Neutrophil (primary cell): Measurements from ENCODE around the gene RFTN1.

ENCODE experiments used
- H3K27ac ChIP-seq: fragments of 200-600 bp; sonication (generic); 2 replicates; pipeline ENCODE4 v1.5.1; 2016; ENCODE audit warnings: mild to moderate bottlenecking, moderate library complexity
- H3K27me3 ChIP-seq: fragments of 200-600 bp; sonication (generic); 2 replicates; pipeline ENCODE4 v1.6.0; 2016; ENCODE audit warnings: mild to moderate bottlenecking
- H3K36me3 ChIP-seq: fragments of 200-600 bp; sonication (generic); 2 replicates; pipeline ENCODE4 v1.5.1; 2017
- H3K4me1 ChIP-seq, 2 experiments: fragments of 200-600 bp in 1 of 2; sonication (generic) in 1 of 2; 1 replicate in 1 of 2; 2 replicates in 1 of 2; pipeline versions ENCODE4 v1.5.1 to v1.6.1; 2013 to 2016; ENCODE audit warnings: low read depth in 1 of 2, low read length in 1 of 2, mild to moderate bottlenecking in 1 of 2, moderate library complexity in 1 of 2; ENCODE audit not compliant: control insufficient read depth in 1 of 2, insufficient read depth in 1 of 2
- H3K4me3 ChIP-seq, 2 experiments: fragments of 200-600 bp in 1 of 2; sonication (generic) in 1 of 2; 1 replicate in 1 of 2; 2 replicates in 1 of 2; pipeline ENCODE4 v1.5.1; 2013 to 2016; ENCODE audit warnings: low read depth in 1 of 2, low read length in 1 of 2, mild to moderate bottlenecking in 1 of 2, moderate library complexity in 1 of 2
- H3K9me3 ChIP-seq: fragments of 200-600 bp; sonication (generic); 2 replicates; pipeline ENCODE4 v1.5.1; 2016
- TF ChIP-seq, protein P1 (sequence below): fragments of 200-600 bp; sonication (generic); IDR thresholded peaks from 2 replicates; pipeline ENCODE4 v1.5.1; 2016; ENCODE audit warnings: antibody characterized with exemption

Gene RFTN1

DNA sequence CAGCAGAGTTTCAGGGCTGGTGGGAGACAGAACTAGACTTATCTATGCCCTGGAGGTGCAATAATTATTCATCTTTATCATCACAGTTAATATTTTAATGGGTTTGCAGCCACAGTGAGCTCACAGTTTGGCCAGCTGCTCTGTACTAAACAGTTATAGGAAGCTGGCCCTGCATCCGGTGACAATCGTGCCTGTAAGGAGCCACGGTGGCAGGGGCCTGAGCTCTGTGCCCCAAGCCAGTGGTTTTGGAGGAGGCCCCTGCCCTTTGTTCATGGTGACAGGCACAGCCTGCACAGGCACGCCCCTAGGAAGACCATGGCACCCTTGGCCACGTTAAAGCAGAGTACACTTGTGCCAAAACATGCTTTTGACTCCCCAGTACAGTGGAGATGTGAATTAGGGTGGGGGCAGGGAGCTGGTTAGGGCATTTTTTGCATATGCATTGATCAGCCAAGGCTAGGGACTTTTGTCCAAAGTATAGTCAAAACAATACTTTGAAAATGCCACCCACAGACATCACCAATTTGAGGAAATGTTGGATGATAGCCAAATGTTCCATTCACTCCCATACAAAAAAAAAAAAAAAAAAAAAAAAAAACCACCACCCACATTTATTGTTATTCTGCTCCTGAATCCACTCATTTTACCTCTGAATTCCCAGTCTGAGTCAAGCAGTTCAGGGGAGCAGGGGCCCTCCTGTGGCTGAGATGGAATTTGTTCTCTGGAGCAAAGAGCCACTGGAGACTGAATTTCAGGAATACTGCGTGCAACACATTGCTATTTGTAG lies 3.4 kb upstream of the RFTN1 start:
- Histone ChIP-seq H3K4me3 (no peak overlapping the region), H3K27ac (no peak overlapping the region), H3K27me3 (peaks cover 22% of the 10 kb centered on the region), H3K9me3 (no peaks in the 10 kb centered on the region), H3K4me1 (peaks cover 22 to 25% of the 10 kb centered on the region in 2 experiments), H3K36me3 (no peaks in the 10 kb centered on the region)
- TF ChIP-seq, protein P1, sequence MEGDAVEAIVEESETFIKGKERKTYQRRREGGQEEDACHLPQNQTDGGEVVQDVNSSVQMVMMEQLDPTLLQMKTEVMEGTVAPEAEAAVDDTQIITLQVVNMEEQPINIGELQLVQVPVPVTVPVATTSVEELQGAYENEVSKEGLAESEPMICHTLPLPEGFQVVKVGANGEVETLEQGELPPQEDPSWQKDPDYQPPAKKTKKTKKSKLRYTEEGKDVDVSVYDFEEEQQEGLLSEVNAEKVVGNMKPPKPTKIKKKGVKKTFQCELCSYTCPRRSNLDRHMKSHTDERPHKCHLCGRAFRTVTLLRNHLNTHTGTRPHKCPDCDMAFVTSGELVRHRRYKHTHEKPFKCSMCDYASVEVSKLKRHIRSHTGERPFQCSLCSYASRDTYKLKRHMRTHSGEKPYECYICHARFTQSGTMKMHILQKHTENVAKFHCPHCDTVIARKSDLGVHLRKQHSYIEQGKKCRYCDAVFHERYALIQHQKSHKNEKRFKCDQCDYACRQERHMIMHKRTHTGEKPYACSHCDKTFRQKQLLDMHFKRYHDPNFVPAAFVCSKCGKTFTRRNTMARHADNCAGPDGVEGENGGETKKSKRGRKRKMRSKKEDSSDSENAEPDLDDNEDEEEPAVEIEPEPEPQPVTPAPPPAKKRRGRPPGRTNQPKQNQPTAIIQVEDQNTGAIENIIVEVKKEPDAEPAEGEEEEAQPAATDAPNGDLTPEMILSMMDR, result no peak

GRCh38 chr3:16515885-16516420 lies 2.5 kb upstream of the RFTN1 start:
- peaks cover 22 to 26% of the 10 kb centered on the region in 2 experiments for H3K4me1 ChIP-seq
- H3K4me3 ChIP-seq, result no peak overlapping the region
- TF ChIP-seq, protein P1, result no peak
- H3K9me3 ChIP-seq, result no peaks in the 10 kb centered on the region
- H3K27me3 ChIP-seq, result peaks cover 27% of the 10 kb centered on the region
- H3K27ac ChIP-seq, result no peak overlapping the region
- no peaks in the 10 kb centered on the region for H3K36me3 ChIP-seq

- TF ChIP-seq, protein P1, result no peak
These were observed 1.4 kb upstream of the RFTN1 start for GRCh38 chr3:16514755-16515353.

DNA sequence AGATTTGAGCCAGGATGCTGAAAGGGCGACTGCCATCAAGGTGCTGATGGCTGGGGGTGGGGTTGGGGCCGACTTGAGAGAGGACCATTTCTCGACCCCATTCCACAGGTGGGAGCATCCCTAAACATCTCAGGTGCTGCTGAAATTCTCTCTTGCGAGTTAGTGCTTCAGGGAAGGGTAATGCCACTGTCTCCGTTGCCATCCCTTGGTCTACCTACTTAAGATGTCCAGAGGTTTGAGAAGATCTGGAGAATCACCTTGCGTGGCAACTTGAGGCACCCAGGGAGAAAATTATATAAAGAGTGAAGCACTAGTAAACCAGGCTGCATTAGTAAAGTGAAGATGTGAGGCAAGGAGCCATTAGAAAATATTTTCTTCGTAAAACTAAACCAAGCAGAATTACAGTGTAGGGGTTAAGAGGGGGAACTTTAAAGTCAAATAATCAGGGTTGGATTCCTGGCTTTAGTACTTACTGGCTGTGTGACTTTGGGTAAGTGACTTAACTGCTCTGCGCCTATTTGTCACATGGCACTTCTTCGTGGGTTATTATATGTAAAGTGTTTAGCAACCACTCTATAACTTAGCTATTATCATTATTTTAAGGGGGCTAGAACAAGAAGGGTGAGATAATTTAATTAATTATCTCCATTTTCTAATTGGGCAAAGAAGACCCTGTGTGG lies 662 bp upstream of the RFTN1 start:
- TF ChIP-seq, protein P1, result no peak
- Histone ChIP-seq H3K9me3 (no peaks in the 10 kb centered on the region), H3K36me3 (no peaks in the 10 kb centered on the region), H3K27me3 (peaks cover 27% of the 10 kb centered on the region), H3K4me3 (peak overlapping the region in 1 of 2 experiments; percentile 47), H3K4me1 (peaks cover 22 to 26% of the 10 kb centered on the region in 2 experiments), H3K27ac (no peak overlapping the region)

More at GRCh38 chr3:16514755-16515353, 1.4 kb upstream of the RFTN1 start:
- peaks cover 27% of the 10 kb centered on the region for H3K27me3 ChIP-seq
- H3K36me3 ChIP-seq, result no peaks in the 10 kb centered on the region
- no peak overlapping the region for H3K27ac ChIP-seq
- peaks cover 22 to 26% of the 10 kb centered on the region in 2 experiments for H3K4me1 ChIP-seq
- no peak overlapping the region for H3K4me3 ChIP-seq
- H3K9me3 ChIP-seq, result no peaks in the 10 kb centered on the region

- peaks cover 27% of the 10 kb centered on the region for H3K27me3 ChIP-seq
- H3K4me1 ChIP-seq, result peaks cover 22 to 26% of the 10 kb centered on the region in 2 experiments
- H3K27ac ChIP-seq, result no peak overlapping the region
- H3K9me3 ChIP-seq, result no peaks in the 10 kb centered on the region
- no peaks in the 10 kb centered on the region for H3K36me3 ChIP-seq
- H3K4me3 ChIP-seq, result peak overlapping the region; percentile 47 to 70
- TF ChIP-seq, protein P1, result no peak
These were observed 911 bp downstream of the RFTN1 start for GRCh38 chr3:16512435-16513140.
